Esophagus squamous epithelium (tissue), 5 donors: ENCODE results near the gene BBS9. TPM values are rescaled to one million over a fixed set of nuclear protein-coding genes. Genes with fewer than 3 reads are reported as not detected.

Experiments
- DNase-seq: peaks from one replicate; lab custom pipeline; 2025; lab: John Stamatoyannopoulos, UW
- H3K27ac ChIP-seq, 4 donors: fragments of 200-600 bp; sonication (generic); one replicate each; pipeline ENCODE4 v1.5.1; 2016 to 2019; ENCODE audit warnings: mild to moderate bottlenecking in 1 of 4
- H3K27me3 ChIP-seq, 4 donors: fragments of 200-600 bp; sonication (generic); 1 replicate in 3 of 4; 2 replicates in 1 of 4; pipeline versions ENCODE4 v1.5.1 to v1.6.0; 2017 to 2021; ENCODE audit warnings: antibody characterized with exemption in 1 of 4
- H3K36me3 ChIP-seq, 3 donors: fragments of 200-600 bp; sonication (generic); one replicate each; pipeline ENCODE4 v1.5.1; 2016 to 2019
- H3K4me1 ChIP-seq, 3 donors: fragments of 200-600 bp; sonication (generic); one replicate each; pipeline ENCODE4 v1.5.1; 2017 to 2019
- H3K4me3 ChIP-seq, 4 donors: fragments of 200-600 bp; sonication (generic); 1 replicate in 3 of 4; 2 replicates in 1 of 4; pipeline ENCODE4 v1.5.1; 2016 to 2019; ENCODE audit warnings: mild to moderate bottlenecking in 2 of 4, moderate library complexity in 1 of 4
- H3K9me3 ChIP-seq, 3 donors: fragments of 200-600 bp; sonication (generic); one replicate each; pipeline ENCODE4 v1.5.1; 2016 to 2019
- POLR2A ChIP-seq, 4 donors: fragments of 450-650 bp; IDR thresholded peaks; one replicate each; pipeline ENCODE4 v1.6.1; 2017; ENCODE audit warnings: antibody characterized with exemption in 4 of 4, mild to moderate bottlenecking in 4 of 4, moderate library complexity in 3 of 4
- WGBS, 2 donors: methylation state at CpG; one replicate each; pipeline ENCODE4 v1.1.5; 2018; 5-methylcytosine and 5-hydroxymethylcytosine counted together
- intact Hi-C: fragments of 100-400 bp; cut with DNase I; formaldehyde crosslinking; loops from one replicate; pipeline ENCODE4 v1.15.0; 2022
- total RNA-seq, 4 donors: library from RNA; depleted of rRNA; stranded (reverse); fragments of >200 nt; gene quantifications; one replicate each; pipeline ENCODE4 v1.1.0, GENCODE V29; 2016
- TF ChIP-seq, protein P1 (sequence below), 6 experiments: fragments of 450-650 bp in 4 of 6; fragments of 200-600 bp in 2 of 6; sonication (generic) in 2 of 6; IDR thresholded peaks; one replicate each; pipeline ENCODE4 v1.5.1; 2016 to 2019; ENCODE audit warnings: antibody characterized with exemption in 6 of 6, mild to moderate bottlenecking in 4 of 6, moderate library complexity in 4 of 6
- donor health status: DM: yes; HTN: yes; CAD: no.

Gene BBS9
- total RNA-seq, 4 donors from 2014 or later, result 4.8 to 16.8 (median 7.6) TPM

DNA sequence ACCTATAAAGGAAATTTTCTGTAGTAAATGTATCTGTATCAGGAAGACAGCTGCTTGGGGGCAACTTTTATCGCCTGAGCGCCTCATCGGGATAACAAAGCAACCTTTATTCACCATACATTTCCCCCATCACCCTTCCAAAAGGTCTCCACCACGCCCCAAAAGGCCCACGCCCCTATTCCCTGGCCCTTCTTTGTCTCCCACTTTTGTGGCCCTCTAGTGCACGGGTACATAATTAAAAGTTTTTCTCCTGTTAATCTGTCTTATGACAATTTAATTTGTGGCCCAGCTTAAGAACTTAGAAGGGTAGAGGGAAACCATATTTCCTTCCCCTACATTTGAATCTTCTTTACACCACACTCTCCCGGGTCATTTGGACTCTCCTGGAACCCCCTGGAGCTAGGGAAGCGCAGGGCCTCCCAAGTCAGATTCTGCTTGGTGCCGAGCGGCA is 20.8 kb upstream of the BBS9 start:
- Histone ChIP-seq H3K4me1 (peaks cover 17 to 45% (median 24%) of the 10 kb centered on the region in 3 donors), H3K27ac (peak overlapping the region; percentile 73 to 88 (median 82)), H3K27me3 (no peaks in the 10 kb centered on the region), H3K4me3 (peak overlapping the region; percentile 70 to 98 (median 96)), H3K36me3 (peaks cover 0 to 3% (median 0%) of the 10 kb centered on the region in 3 donors), H3K9me3 (no peaks in the 10 kb centered on the region)
- no peak for DNase-seq
- 0 to 2% methylated on average over 7 to 10 of the region's 10 CpGs for WGBS, 2 donors
- TF ChIP-seq, protein P1, sequence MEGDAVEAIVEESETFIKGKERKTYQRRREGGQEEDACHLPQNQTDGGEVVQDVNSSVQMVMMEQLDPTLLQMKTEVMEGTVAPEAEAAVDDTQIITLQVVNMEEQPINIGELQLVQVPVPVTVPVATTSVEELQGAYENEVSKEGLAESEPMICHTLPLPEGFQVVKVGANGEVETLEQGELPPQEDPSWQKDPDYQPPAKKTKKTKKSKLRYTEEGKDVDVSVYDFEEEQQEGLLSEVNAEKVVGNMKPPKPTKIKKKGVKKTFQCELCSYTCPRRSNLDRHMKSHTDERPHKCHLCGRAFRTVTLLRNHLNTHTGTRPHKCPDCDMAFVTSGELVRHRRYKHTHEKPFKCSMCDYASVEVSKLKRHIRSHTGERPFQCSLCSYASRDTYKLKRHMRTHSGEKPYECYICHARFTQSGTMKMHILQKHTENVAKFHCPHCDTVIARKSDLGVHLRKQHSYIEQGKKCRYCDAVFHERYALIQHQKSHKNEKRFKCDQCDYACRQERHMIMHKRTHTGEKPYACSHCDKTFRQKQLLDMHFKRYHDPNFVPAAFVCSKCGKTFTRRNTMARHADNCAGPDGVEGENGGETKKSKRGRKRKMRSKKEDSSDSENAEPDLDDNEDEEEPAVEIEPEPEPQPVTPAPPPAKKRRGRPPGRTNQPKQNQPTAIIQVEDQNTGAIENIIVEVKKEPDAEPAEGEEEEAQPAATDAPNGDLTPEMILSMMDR (IDR thresholded peaks at IDR 0.05), result no peak
- peak in 1 of 4 donors; percentile 2 for TF ChIP-seq POLR2A (IDR thresholded peaks at IDR 0.05)
- intact Hi-C loops, result no loop called here

DNA sequence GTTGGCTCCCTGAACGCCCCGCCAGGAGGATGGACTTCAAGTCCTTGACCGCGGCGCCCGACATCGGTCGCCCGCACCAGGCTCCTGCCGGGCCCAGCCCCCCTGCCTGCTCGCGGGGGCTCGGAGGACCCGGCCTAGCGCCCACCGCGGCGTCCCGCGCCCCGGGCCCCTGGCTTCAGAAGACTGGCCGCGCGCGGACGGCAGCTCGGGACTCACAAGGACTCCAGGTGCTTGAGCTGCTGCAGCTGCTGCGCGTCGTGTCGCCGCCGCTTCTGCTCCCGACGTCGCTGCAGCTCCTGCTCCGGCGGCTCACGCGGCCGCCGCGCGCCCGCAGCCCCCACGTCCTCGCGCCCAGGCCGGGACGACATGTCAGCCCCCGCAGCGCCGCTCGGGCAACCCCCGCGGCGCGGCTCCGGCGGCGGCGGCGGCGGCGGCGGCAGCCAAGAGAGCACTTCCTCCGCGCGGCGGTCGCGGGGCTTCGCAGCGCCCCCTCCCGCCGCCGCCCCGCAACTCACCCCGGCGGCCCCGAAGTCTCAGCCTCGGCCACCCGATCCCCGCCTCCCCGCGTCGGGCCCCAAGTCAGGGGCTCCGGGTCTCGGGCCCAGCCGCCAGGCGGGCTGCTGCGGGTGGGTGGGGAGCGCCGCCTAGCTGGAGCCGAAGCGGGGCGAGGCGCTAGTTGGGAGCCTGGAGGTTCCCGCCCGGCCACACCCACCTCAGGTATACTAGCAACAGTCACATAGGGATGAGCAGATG is 20.2 kb upstream of the BBS9 start, which contains the start of gene RP9:
Gene RP9 (minus strand): TSS at position 400 of the 753 bp plus-strand sequence. CDS start 32 bp downstream, at position 368.
- Histone ChIP-seq H3K27ac (peak within 1 kb of the TSS; percentile 73 to 88 (median 82)), H3K36me3 (no peaks in the 10 kb centered on the region), H3K27me3 (no peaks in the 10 kb centered on the region), H3K4me3 (peak within 1 kb of the TSS; percentile 70 to 98 (median 96)), H3K4me1 (peaks cover 17 to 45% (median 24%) of the 10 kb centered on the region in 3 donors), H3K9me3 (no peaks in the 10 kb centered on the region)
- peak in 2 of 4 donors; percentile 14 to 18 for TF ChIP-seq POLR2A (IDR thresholded peaks at IDR 0.05)
- TF ChIP-seq, protein P1 (IDR thresholded peaks at IDR 0.05), result peak; percentile 47 to 73 (median 68)
- DNase-seq, result no peak
- 0% methylated on average over 6 to 7 of the region's 100 CpGs for WGBS, 2 donors
- intact Hi-C loops, result no loop called here

DNA sequence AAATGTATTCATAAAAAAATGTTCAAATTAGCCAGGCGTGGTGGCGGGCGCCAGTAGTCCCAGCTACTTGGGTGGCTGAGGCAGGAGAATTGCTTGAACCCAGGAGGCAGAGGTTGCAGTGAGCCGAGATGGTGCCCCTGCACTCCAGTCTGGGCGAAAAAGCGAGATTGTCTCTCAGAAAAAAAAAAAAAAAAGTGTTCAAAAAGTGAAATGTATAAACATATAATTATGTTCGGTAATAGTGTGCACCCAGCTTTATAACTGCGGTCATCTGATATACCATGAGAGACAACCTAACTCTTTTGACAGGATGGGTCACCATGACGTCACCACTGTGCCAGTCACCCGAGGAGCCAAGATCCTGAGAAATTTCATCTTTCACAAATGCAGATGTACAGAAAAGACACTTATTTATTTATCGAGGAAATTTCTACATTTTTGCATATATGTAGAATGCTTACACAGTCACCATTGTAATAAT is 19.6 kb upstream of the BBS9 start:
- TF ChIP-seq, protein P1 (IDR thresholded peaks at IDR 0.05), result peak in 1 of 6 experiments; percentile 0
- no peak for TF ChIP-seq POLR2A (IDR thresholded peaks at IDR 0.05)
- H3K4me3 ChIP-seq, result peak overlapping the region; percentile 70 to 98 (median 96)
- no peaks in the 10 kb centered on the region for H3K27me3 ChIP-seq
- no peaks in the 10 kb centered on the region for H3K9me3 ChIP-seq
- no peaks in the 10 kb centered on the region for H3K36me3 ChIP-seq
- WGBS, 2 donors, result 12 to 17% methylated on average over 11 of the region's 11 CpGs
- peak overlapping the region in 2 of 4 donors; percentile 29 to 88 for H3K27ac ChIP-seq
- no peak for DNase-seq
- peaks cover 17 to 45% (median 24%) of the 10 kb centered on the region in 3 donors for H3K4me1 ChIP-seq
- intact Hi-C loops, result no loop called here

DNA sequence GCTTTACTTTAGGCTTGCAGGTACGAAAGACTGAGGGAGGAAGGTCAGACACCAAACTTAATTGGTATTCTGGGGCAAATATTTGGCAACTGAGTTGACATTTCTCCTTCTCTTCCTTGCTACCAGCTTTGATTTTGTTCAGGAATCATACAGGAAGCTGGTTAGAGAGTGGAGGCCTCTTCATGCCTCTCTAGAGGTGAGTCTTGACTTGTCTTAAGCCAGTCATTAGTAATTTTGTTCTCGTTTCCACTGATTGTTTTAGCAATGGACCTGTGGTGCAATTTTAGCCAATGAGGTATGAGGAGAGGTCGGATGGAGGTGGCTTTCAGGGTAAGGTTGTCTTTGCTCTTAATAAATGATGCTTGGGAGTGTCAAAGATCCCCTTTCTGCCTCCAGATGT is 17.8 kb upstream of the BBS9 start:
- H3K4me3 ChIP-seq, result no peak overlapping the region
- no peak for TF ChIP-seq POLR2A (IDR thresholded peaks at IDR 0.05)
- TF ChIP-seq, protein P1 (IDR thresholded peaks at IDR 0.05), result no peak
- no peak overlapping the region for H3K27ac ChIP-seq
- no peaks in the 10 kb centered on the region for H3K27me3 ChIP-seq
- peaks cover 17 to 32% (median 24%) of the 10 kb centered on the region in 3 donors for H3K4me1 ChIP-seq
- intact Hi-C loops, result no loop called here
- DNase-seq, result no peak
- no peaks in the 10 kb centered on the region for H3K36me3 ChIP-seq
- no peaks in the 10 kb centered on the region for H3K9me3 ChIP-seq
- 50 to 56% methylated on average over 3 of the region's 3 CpGs for WGBS, 2 donors

DNA sequence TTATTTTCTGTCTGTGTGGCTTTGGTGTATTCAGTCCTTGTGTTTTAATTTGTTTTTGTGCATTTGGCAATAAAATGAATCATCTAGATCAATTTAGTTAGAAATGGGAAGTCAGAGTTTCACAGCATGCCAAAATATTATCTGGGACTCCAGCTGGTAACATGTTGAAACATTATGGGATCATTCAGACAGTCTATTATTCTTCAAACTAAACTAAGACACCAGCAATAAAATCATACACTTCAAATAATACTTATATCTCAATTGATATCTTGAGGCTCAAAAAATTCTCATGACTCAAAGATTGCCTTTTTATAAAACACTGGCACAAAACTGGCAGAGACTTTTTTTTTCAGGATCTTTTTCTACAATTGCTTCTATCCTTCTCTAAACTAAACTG is 14.4 kb upstream of the BBS9 start:
- H3K4me1 ChIP-seq, result peaks cover 0 to 3% (median under 1%) of the 10 kb centered on the region in 3 donors
- TF ChIP-seq, protein P1 (IDR thresholded peaks at IDR 0.05), result no peak
- TF ChIP-seq POLR2A (IDR thresholded peaks at IDR 0.05), result no peak

More for the DNA sequence above, 14.4 kb upstream of the BBS9 start:
- H3K36me3 ChIP-seq, result no peaks in the 10 kb centered on the region
- no peak for DNase-seq
- no peaks in the 10 kb centered on the region for H3K9me3 ChIP-seq
- intact Hi-C loops, result no loop called here
- H3K27me3 ChIP-seq, result no peaks in the 10 kb centered on the region
- H3K27ac ChIP-seq, result no peak overlapping the region
- no peak overlapping the region for H3K4me3 ChIP-seq
